T-cell (primary cell): ENCODE data around the gene DDX19B. TPM values are rescaled to one million over a fixed set of nuclear protein-coding genes. Genes with fewer than 3 reads are reported as not detected.
"Not testable (repeated sequence)": the region's sequence is repeated elsewhere in the genome, so short reads cannot be mapped to it uniquely, and the experiment has no call there.

Source experiments
- ATAC-seq, 4 experiments: fragments of 200-7000 bp in 3 of 4; fragments of 150-1000 bp in 1 of 4; cut with Tn5 transposase; replicated peaks in 1 of 4; 1 replicate in 3 of 4; 2 replicates in 1 of 4; pipeline ENCODE4 v1.10.0; 2021; ENCODE audit warnings: moderate library complexity in 3 of 4, mild to moderate bottlenecking in 2 of 4, moderate number of reproducible peaks in 1 of 4
- CTCF ChIA-PET, 2 donors: fragments of 300-600 bp; sonication (Branson Sonifier 250); formaldehyde crosslinking; loops; one replicate each; lab custom pipeline; 2022; ENCODE audit warnings: antibody characterized with exemption in 2 of 2; lab: Charles Lee
- POLR2A ChIA-PET, 2 donors: fragments of 300-600 bp; sonication (Branson Sonifier 250); formaldehyde crosslinking; loops; one replicate each; lab custom pipeline; 2022; ENCODE audit warnings: antibody characterized with exemption in 2 of 2; lab: Charles Lee
- DNase-seq, 35 experiments: peaks; one replicate each; pipeline versions ENCODE4 v3.0.0 to v3.0.0-alpha.2; 2013 to 2023
- H3K27ac ChIP-seq: one replicate; pipeline ENCODE4 v1.5.1; 2013; ENCODE audit warnings: low read length
- H3K27me3 ChIP-seq, 2 experiments: replicated peaks in 1 of 2; 1 replicate in 1 of 2; 2 replicates in 1 of 2; pipeline versions ENCODE4 v1.6.1 to v1.7.0; 2013; ENCODE audit warnings: low read length in 1 of 2, mixed read lengths in 1 of 2; ENCODE audit not compliant: control insufficient read depth in 2 of 2, insufficient read depth in 2 of 2; ENCODE audit errors: extremely low read depth in 1 of 2
- H3K36me3 ChIP-seq, 2 donors: 1 replicate in 1 of 2; 2 replicates in 1 of 2; pipeline versions ENCODE4 v1.6.1 to v1.7.0; 2013; ENCODE audit warnings: low read length in 1 of 2; ENCODE audit not compliant: control insufficient read depth in 2 of 2, insufficient read depth in 1 of 2; ENCODE audit errors: extremely low read depth in 1 of 2
- H3K4me1 ChIP-seq, 2 experiments: 1 replicate in 1 of 2; 2 replicates in 1 of 2; pipeline versions ENCODE4 v1.6.1 to v1.7.0; 2013; ENCODE audit warnings: low read length in 2 of 2, mixed read lengths in 1 of 2; ENCODE audit not compliant: insufficient read depth in 2 of 2, control insufficient read depth in 1 of 2; ENCODE audit errors: extremely low read depth in 1 of 2
- H3K4me3 ChIP-seq, 2 donors: 1 replicate in 1 of 2; 2 replicates in 1 of 2; pipeline versions ENCODE4 v1.5.1 to v1.7.0; 2013; ENCODE audit warnings: mild to moderate bottlenecking in 2 of 2, low read length in 1 of 2, moderate library complexity in 1 of 2; ENCODE audit not compliant: control insufficient read depth in 1 of 2; ENCODE audit errors: extremely low read depth in 1 of 2
- H3K9me3 ChIP-seq: 2 replicates; pipeline ENCODE4 v1.7.0; 2013
- H3K27ac Mint-ChIP-seq, 2 donors: one replicate each; pipeline ENCODE4 v1.8.0; 2020 to 2021; ENCODE audit warnings: mild to moderate bottlenecking in 2 of 2, mixed read lengths in 2 of 2
- H3K27me3 Mint-ChIP-seq, 2 donors: one replicate each; pipeline ENCODE4 v1.8.0; 2021 to 2022; ENCODE audit warnings: mixed read lengths in 2 of 2
- H3K36me3 Mint-ChIP-seq: one replicate; pipeline ENCODE4 v1.8.0; 2021; ENCODE audit warnings: mixed read lengths
- H3K4me1 Mint-ChIP-seq, 3 donors: one replicate each; pipeline ENCODE4 v1.8.0; 2020 to 2022; ENCODE audit warnings: mixed read lengths in 3 of 3, mild to moderate bottlenecking in 1 of 3
- H3K4me3 Mint-ChIP-seq, 3 donors: one replicate each; pipeline ENCODE4 v1.8.0; 2020 to 2022; ENCODE audit warnings: mild to moderate bottlenecking in 3 of 3, mixed read lengths in 3 of 3, moderate library complexity in 3 of 3
- H3K9me3 Mint-ChIP-seq, 3 donors: one replicate each; pipeline ENCODE4 v1.8.0; 2020 to 2022; ENCODE audit warnings: mixed read lengths in 3 of 3
- WGBS: methylation state at CpG from one replicate; pipeline ENCODE4 v1.1.5; 2013; ENCODE audit warnings: missing lambda C conversion rate; ENCODE audit not compliant: insufficient coverage; 5-methylcytosine and 5-hydroxymethylcytosine counted together
- total RNA-seq, 35 experiments: library from RNA in 6 of 35; stranded (reverse) in 6 of 35; fragments of 120-200 nt in 1 of 35; gene quantifications; one replicate each; pipeline versions ENCODE4 v1.2.1 to v1.2.4 and lab custom pipeline; 2013 to 2026

The DDX19B gene
- total RNA-seq, 5 donors from 2014 or later (not counting 1 experiment from before 2014, with no cell fraction given), result 26.4 to 37.4 (median 33.2) TPM

DNA sequence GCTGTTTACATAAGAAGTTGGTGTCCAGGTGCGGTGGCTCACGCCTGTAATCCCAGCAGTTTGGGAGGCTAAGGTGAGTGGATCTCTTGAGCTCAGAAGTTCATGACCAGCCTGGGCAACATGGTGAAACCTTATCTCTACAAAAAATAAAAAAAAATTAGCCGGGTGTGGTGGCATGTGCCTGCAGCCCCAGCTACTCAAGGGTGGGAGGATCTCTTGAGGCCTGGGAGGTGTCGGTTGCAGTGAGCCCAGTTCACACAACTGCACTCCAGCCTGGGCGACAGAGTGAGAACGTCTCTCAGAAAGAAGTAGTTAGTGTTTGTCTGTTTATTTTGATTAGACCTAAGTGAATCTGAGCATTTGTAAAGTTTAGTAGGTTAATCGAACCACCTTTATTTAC lies 60.6 kb downstream of the DDX19B start:
- H3K9me3 Mint-ChIP-seq, result no peaks in the 10 kb centered on the region
- no peak overlapping the region for H3K4me3 ChIP-seq
- H3K27me3 ChIP-seq, result no peaks in the 10 kb centered on the region
- peaks cover 31% of the 10 kb centered on the region for H3K36me3 Mint-ChIP-seq
- ATAC-seq (no peak), DNase-seq (no peak)
- H3K27ac ChIP-seq, result no peak overlapping the region
- peaks cover 8 to 92% of the 10 kb centered on the region in 2 donors for H3K36me3 ChIP-seq
- CTCF ChIA-PET, result interaction anchor here in 1 of 2 donors (1.1 to 1.3 kb wide), 2 partner anchors 10 to 13 kb away, joined by 3 to 6 read pairs; partner anchors contain the start of gene DDX19A
- no peak overlapping the region for H3K27ac Mint-ChIP-seq
- WGBS, result 100% methylated on average over 1 of the region's 7 CpGs
- POLR2A ChIA-PET, result interaction anchor here (0.6 to 1.2 kb wide), 2 partner anchors 8 to 13 kb away, joined by 3 to 4 read pairs; partner anchors contain the start of gene DDX19A (in 1 of the 2)
- no peak overlapping the region for H3K4me3 Mint-ChIP-seq
- H3K4me1 Mint-ChIP-seq, result no peaks in the 10 kb centered on the region
- no peaks in the 10 kb centered on the region for H3K9me3 ChIP-seq
- H3K27me3 Mint-ChIP-seq, result no peaks in the 10 kb centered on the region
- no peaks in the 10 kb centered on the region for H3K4me1 ChIP-seq

DNA sequence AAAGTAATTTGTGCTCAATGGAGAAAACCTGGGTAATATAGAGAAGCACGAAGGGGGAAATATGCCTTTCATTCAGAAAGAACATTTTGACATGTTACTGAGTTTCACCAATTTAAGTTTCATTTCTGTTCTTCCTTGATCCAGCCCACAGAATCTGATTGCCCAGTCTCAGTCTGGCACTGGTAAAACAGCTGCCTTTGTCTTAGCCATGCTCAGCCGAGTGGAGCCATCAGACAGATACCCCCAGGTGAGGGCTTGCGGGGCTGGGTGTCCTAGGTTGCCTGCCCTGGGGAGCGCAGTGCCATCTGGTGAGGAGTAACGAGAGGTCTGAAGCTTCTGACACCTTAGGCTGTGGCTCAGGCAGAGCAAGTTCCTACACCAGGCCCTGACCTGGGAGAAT lies 65.4 kb downstream of the DDX19B start:
- WGBS, result 96% methylated on average over 4 of the region's 5 CpGs
- no peaks in the 10 kb centered on the region for H3K27me3 Mint-ChIP-seq
- H3K9me3 Mint-ChIP-seq, result no peaks in the 10 kb centered on the region
- H3K27me3 ChIP-seq, result no peaks in the 10 kb centered on the region
- H3K4me3 ChIP-seq, result no peak overlapping the region
- no peaks in the 10 kb centered on the region for H3K9me3 ChIP-seq
- no peak overlapping the region for H3K4me3 Mint-ChIP-seq
- no peak overlapping the region for H3K27ac ChIP-seq
- no peaks in the 10 kb centered on the region for H3K4me1 ChIP-seq
- no peak overlapping the region for H3K27ac Mint-ChIP-seq
- ATAC-seq (no peak), DNase-seq (no peak)
- H3K36me3 Mint-ChIP-seq, result peaks cover 25% of the 10 kb centered on the region
- CTCF ChIA-PET, result no interaction called here
- no peaks in the 10 kb centered on the region for H3K4me1 Mint-ChIP-seq
- POLR2A ChIA-PET, result interaction anchor here in 1 of 2 donors (0.6 kb wide), 1 partner anchor 110 kb away, joined by 4 read pairs; no protein-coding TSS in a partner anchor
- peaks cover 12 to 77% of the 10 kb centered on the region in 2 donors for H3K36me3 ChIP-seq

DNA sequence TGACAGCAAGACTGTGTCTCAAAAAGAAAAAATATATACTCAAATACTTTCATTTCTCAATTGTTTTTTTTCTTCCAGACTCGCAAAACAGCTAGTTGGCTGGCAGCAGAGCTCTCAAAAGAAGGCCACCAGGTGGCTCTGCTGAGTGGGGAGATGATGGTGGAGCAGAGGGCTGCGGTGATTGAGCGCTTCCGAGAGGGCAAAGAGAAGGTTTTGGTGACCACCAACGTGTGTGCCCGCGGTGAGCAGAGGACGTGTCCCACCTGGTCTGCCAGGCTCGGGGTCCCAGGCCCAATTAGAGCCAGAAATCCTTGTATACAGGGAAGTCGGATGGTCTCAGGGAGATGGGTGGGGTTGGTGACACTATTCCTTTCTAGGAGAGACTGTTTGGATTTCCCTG lies 71.2 kb downstream of the DDX19B start:
- WGBS, result 67% methylated on average over 3 of the region's 10 CpGs
- H3K9me3 Mint-ChIP-seq, H3K4me1 Mint-ChIP-seq, H3K27me3 Mint-ChIP-seq, H3K4me3 ChIP-seq, H3K27me3 ChIP-seq, H3K27ac ChIP-seq, H3K4me1 ChIP-seq, H3K4me3 Mint-ChIP-seq, H3K9me3 ChIP-seq: not testable (repeated sequence)
- DNase-seq (peak in 34 of 35 experiments; percentile 10 to 54 (median 33)), ATAC-seq (peak; percentile 59 to 79 (median 78))
- peaks cover 5 to 57% of the 10 kb centered on the region in 2 donors for H3K36me3 ChIP-seq
- Mint-ChIP-seq H3K36me3 (peaks cover 34% of the 10 kb centered on the region), H3K27ac (peak overlapping the region; percentile 69 to 71)
- ChIA-PET CTCF (interaction anchor here in 1 of 2 donors (1.0 to 1.5 kb wide), 3 partner anchors 11 to 284 kb away, joined by 5 to 6 read pairs (median 5); no protein-coding TSS in a partner anchor), POLR2A (interaction anchor here in 1 of 2 donors (0.6 to 0.8 kb wide), 3 partner anchors 24 to 152 kb away, joined by 3 to 11 read pairs (median 3); no protein-coding TSS in a partner anchor)

DNA sequence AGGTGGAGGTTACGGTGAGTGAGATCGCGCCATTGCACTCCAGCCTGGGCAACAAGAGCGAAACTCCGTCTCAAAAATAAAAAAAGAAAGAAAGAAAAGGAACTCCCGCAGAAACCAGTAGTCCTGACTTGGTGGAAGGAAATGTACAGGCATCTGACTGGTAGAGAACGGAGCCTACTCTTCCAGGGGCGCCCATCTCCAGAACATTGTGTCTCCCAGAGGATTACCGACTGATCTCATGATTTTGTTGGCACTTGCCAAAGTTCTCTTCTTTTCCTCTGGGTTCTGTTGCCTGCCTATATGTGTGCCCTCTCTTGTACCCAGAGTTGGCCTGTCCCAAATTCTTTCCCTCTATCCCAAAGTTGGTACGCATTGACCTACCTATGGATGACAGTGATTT lies 71.9 kb downstream of the DDX19B start:
- Histone ChIP-seq H3K36me3 (peaks cover 5 to 54% of the 10 kb centered on the region in 2 donors), H3K4me3 (no peak overlapping the region), H3K4me1 (peaks cover 0 to 10% of the 10 kb centered on the region in 2 experiments), H3K9me3 (no peaks in the 10 kb centered on the region), H3K27ac (no peak overlapping the region), H3K27me3 (no peaks in the 10 kb centered on the region)
- H3K9me3 Mint-ChIP-seq, result no peaks in the 10 kb centered on the region
- ATAC-seq (no peak), DNase-seq (no peak)
- 84% methylated on average over 7 of the region's 10 CpGs for WGBS
- ChIA-PET CTCF (no interaction called here), POLR2A (no interaction called here)
- peaks cover 36% of the 10 kb centered on the region for H3K36me3 Mint-ChIP-seq
- no peaks in the 10 kb centered on the region for H3K27me3 Mint-ChIP-seq
- peaks cover 6 to 9% (median 7%) of the 10 kb centered on the region in 3 donors for H3K4me1 Mint-ChIP-seq
- peak overlapping the region; percentile 8 to 28 for H3K27ac Mint-ChIP-seq
- H3K4me3 Mint-ChIP-seq, result no peak overlapping the region

DNA sequence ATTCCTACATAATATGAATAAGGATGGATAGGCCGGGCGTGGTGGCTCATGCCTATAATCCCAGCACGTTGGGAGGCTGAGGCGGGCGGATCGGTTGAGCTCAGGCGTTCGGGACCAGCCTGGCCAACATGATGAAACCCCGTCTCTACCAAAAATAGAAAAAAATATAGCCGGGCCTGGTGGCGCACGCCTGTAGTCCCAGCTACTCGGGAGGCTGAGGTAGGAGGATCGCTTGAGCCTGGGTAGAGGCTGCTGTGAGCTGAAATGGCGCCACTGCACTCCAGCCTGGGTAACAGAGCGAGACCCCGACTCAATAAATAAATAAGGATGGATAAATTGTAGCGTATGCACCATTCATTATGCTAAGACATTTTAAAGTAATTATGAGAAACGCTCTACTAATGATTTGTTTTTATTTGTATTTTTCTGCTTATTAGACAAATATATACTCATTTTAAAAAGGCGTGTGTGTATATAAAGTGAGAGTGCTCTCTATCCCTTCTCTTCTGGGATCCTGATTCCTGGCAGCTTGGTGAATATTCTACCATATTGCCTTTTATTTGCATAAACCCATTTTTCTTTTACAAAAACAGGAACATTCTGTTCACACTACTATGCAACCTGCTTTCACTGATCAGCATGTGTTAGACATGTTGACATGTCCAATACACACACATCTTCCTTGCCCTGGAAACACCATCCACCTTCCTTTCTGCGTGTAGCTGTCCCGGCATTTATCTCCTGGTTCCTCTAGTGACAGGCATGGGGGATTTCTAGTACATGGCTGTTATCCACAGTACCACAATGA lies 74.1 kb downstream of the DDX19B start:
- DNase-seq (no peak), ATAC-seq (no peak)
- H3K4me3 Mint-ChIP-seq, result no peak overlapping the region
- H3K36me3 Mint-ChIP-seq, result peaks cover 36% of the 10 kb centered on the region
- no peaks in the 10 kb centered on the region for H3K9me3 Mint-ChIP-seq
- no peaks in the 10 kb centered on the region for H3K27me3 Mint-ChIP-seq
- H3K4me1 Mint-ChIP-seq, result peaks cover 10 to 14% (median 13%) of the 10 kb centered on the region in 3 donors
- H3K27ac Mint-ChIP-seq, result peak overlapping the region; percentile 32 to 75
- Histone ChIP-seq H3K36me3 (peaks cover 2 to 48% of the 10 kb centered on the region in 2 donors), H3K4me3 (no peak overlapping the region), H3K27ac (no peak overlapping the region), H3K4me1 (peaks cover 0 to 10% of the 10 kb centered on the region in 2 experiments), H3K27me3 (no peaks in the 10 kb centered on the region), H3K9me3 (no peaks in the 10 kb centered on the region)
- ChIA-PET CTCF (no interaction called here), POLR2A (interaction anchor here in 1 of 2 donors (0.6 kb wide), 1 partner anchor 32 kb away, joined by 10 read pairs; no protein-coding TSS in a partner anchor)
- 98% methylated on average over 11 of the region's 22 CpGs for WGBS

DNA sequence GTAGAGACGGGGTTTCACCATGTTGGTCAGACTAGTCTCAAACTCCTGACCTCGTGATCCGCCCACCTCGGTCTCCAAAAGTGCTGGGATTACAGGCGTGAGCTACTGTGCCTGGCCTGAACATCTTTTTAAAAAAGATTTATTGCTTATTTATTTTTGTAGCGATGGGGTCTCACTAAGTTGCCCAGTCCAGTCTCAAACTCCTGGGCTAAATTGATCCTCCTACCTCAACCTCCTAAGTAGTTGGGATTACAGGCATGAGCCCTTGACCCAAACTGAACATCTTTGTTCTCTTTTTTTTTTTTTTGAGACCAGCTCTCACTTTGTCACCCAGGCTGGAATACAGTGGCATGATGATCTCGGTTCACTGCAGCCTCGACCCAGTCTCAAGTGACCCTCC lies 75.2 kb downstream of the DDX19B start:
- H3K27ac ChIP-seq, result no peak overlapping the region
- no peak overlapping the region for H3K4me3 Mint-ChIP-seq
- ChIA-PET CTCF (interaction anchor here (0.6 to 0.7 kb wide), 2 partner anchors 15 to 97 kb away, joined by 4 read pairs; no protein-coding TSS in a partner anchor), POLR2A (interaction anchor here in 1 of 2 donors (0.6 kb wide), 1 partner anchor 43 kb away, joined by 3 read pairs; no protein-coding TSS in a partner anchor)
- DNase-seq, result no peak
- H3K9me3 ChIP-seq, result no peaks in the 10 kb centered on the region
- peaks cover 2 to 50% of the 10 kb centered on the region in 2 donors for H3K36me3 ChIP-seq
- WGBS, result 100% methylated on average over 3 of the region's 8 CpGs
- no peaks in the 10 kb centered on the region for H3K27me3 Mint-ChIP-seq
- H3K4me1 ChIP-seq, result peaks cover 4 to 17% of the 10 kb centered on the region in 2 experiments
- no peak overlapping the region for H3K4me3 ChIP-seq
- H3K27ac Mint-ChIP-seq, result peak overlapping the region; percentile 59 to 66
- peaks cover 14 to 16% (median 14%) of the 10 kb centered on the region in 3 donors for H3K4me1 Mint-ChIP-seq
- H3K9me3 Mint-ChIP-seq, result no peaks in the 10 kb centered on the region
- ATAC-seq, result no peak
- no peaks in the 10 kb centered on the region for H3K27me3 ChIP-seq
- H3K36me3 Mint-ChIP-seq, result peaks cover 32% of the 10 kb centered on the region
